ENCODE data around the gene KIF4B.
A peak's percentile ranks its signal among the peaks of the same experiment; 100 is the strongest.

DNA sequence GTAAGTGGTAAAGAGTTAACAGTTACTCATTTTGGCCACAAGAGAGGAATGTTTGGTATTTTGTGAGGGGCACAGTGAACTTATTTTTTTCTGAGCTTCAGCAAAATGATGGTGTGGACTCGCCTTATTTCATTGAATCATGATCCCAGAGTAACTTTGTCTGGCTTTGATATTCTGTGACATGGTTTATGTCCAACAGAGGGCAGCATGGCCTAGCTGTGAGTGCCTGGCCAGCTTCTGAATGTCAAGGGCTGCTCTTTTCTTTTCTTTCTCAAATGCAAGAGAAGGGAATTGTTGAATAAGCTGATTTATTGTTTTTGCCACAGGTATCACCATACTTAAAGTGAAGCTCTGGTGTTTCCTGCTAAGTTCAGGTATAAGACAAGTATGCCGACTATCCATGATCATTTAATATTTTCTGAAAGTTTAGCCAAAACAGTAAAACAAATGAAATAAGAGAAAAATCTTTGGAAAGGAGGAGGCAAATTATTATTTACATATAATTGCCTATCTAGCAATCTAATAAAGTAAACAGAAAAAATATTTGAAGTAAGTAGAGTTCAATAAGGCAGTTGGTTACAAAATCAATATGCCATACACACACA is 41.0 kb upstream of the KIF4B start:
- no peak for TF ChIP-seq TAF1 (IDR thresholded peaks at IDR 0.05; ENCODE audit: borderline replicate concordance, low read depth, low read length)
- TF ChIP-seq, protein P1, sequence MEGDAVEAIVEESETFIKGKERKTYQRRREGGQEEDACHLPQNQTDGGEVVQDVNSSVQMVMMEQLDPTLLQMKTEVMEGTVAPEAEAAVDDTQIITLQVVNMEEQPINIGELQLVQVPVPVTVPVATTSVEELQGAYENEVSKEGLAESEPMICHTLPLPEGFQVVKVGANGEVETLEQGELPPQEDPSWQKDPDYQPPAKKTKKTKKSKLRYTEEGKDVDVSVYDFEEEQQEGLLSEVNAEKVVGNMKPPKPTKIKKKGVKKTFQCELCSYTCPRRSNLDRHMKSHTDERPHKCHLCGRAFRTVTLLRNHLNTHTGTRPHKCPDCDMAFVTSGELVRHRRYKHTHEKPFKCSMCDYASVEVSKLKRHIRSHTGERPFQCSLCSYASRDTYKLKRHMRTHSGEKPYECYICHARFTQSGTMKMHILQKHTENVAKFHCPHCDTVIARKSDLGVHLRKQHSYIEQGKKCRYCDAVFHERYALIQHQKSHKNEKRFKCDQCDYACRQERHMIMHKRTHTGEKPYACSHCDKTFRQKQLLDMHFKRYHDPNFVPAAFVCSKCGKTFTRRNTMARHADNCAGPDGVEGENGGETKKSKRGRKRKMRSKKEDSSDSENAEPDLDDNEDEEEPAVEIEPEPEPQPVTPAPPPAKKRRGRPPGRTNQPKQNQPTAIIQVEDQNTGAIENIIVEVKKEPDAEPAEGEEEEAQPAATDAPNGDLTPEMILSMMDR (IDR thresholded peaks at IDR 0.05), result peak; percentile 70
- no peak for TF ChIP-seq NFIC (IDR thresholded peaks at IDR 0.05; ENCODE audit: borderline replicate concordance)
- no peak for TF ChIP-seq EP300 (IDR thresholded peaks at IDR 0.05; ENCODE audit: borderline replicate concordance in 1 of 2, low read depth in 1 of 2, low read length in 1 of 2)
- no peak for TF ChIP-seq JUND (IDR thresholded peaks at IDR 0.05)
- no peak for TF ChIP-seq FOSL2 (IDR thresholded peaks at IDR 0.05; ENCODE audit: borderline replicate concordance, low read depth)
- no peak for TF ChIP-seq YY1 (IDR thresholded peaks at IDR 0.05; ENCODE audit: low read depth)
- TF ChIP-seq SMC3 (IDR thresholded peaks at IDR 0.05; ENCODE audit: low read depth, low read length), result peak; percentile 59
